WTC11 (cell line): ENCODE measurements around the gene EXOSC5. TPM values are rescaled to one million over a fixed set of nuclear protein-coding genes. Genes with fewer than 3 reads are reported as not detected.
A peak's percentile ranks its signal among the peaks of the same experiment; 100 is the strongest.

Source experiments
- ATAC-seq: fragments of 200-7000 bp; cut with Tn5 transposase; 2 replicates; pipeline ENCODE4 v1.10.0; 2021; ENCODE audit warnings: mild to moderate bottlenecking, moderate library complexity
- CTCF ChIA-PET: fragments of 300-600 bp; sonication (Branson Sonifier 250); formaldehyde crosslinking; loops from one replicate; lab custom pipeline; 2021; ENCODE audit warnings: antibody characterized with exemption; lab: Charles Lee
- POLR2A ChIA-PET: fragments of 350-600 bp; sonication (Branson Sonifier 250); formaldehyde crosslinking; loops from one replicate; lab custom pipeline; 2021; ENCODE audit warnings: antibody characterized with exemption; lab: Charles Lee
- DNase-seq: peaks from one replicate; pipeline ENCODE4 v3.0.0; 2021; ENCODE audit warnings: low spot score
- H3K27ac Mint-ChIP-seq: 2 replicates; pipeline ENCODE4 v1.8.0; 2021; ENCODE audit warnings: mixed read lengths
- H3K27me3 Mint-ChIP-seq: 2 replicates; pipeline ENCODE4 v1.8.0; 2021; ENCODE audit warnings: low read depth, mild to moderate bottlenecking, moderate library complexity, mixed read lengths
- H3K36me3 Mint-ChIP-seq: 2 replicates; pipeline ENCODE4 v1.8.0; 2021; ENCODE audit warnings: mixed read lengths
- H3K4me1 Mint-ChIP-seq: 2 replicates; pipeline ENCODE4 v1.8.0; 2022; ENCODE audit warnings: mixed read lengths
- H3K4me3 Mint-ChIP-seq: 2 replicates; pipeline ENCODE4 v1.8.0; 2021; ENCODE audit warnings: mild to moderate bottlenecking, moderate library complexity, mixed read lengths
- H3K9me3 Mint-ChIP-seq: 2 replicates; pipeline ENCODE4 v1.8.0; 2021; ENCODE audit warnings: mixed read lengths
- ATF1 ChIP-seq: sonication (generic); formaldehyde crosslinking; IDR thresholded peaks from 2 replicates; pipeline ENCODE4 v1.8.1; 2023; ENCODE audit warnings: mild to moderate bottlenecking, moderate library complexity, missing genetic modification reagents
- CBFB ChIP-seq: sonication (generic); formaldehyde crosslinking; IDR thresholded peaks from 2 replicates; pipeline ENCODE4 v1.8.1; 2022; ENCODE audit warnings: mild to moderate bottlenecking, low read depth, missing genetic modification reagents
- CREB1 ChIP-seq: sonication (generic); formaldehyde crosslinking; IDR thresholded peaks from 2 replicates; pipeline ENCODE4 v1.8.0; 2023; ENCODE audit warnings: mild to moderate bottlenecking, missing genetic modification reagents
- ELF4 ChIP-seq: sonication (generic); formaldehyde crosslinking; IDR thresholded peaks from 2 replicates; pipeline ENCODE4 v1.8.1; 2022; ENCODE audit warnings: low read depth, mild to moderate bottlenecking, moderate library complexity, missing genetic modification reagents
- GABPB1 ChIP-seq: sonication (generic); formaldehyde crosslinking; IDR thresholded peaks from 2 replicates; pipeline ENCODE4 v1.8.1; 2023; ENCODE audit warnings: mild to moderate bottlenecking, missing genetic modification reagents
- HMGA2 ChIP-seq: fragments of 250-450 bp; sonication (Bioruptor Pico); IDR thresholded peaks from 2 replicates; pipeline ENCODE4 v1.4.0; 2021; ENCODE audit warnings: mild to moderate bottlenecking, moderate library complexity
- NR2C2 ChIP-seq: sonication (generic); formaldehyde crosslinking; IDR thresholded peaks from 2 replicates; pipeline ENCODE4 v1.8.0; 2022; ENCODE audit warnings: mild to moderate bottlenecking, missing genetic modification reagents
- RORB ChIP-seq: fragments of 250-450 bp; sonication (Bioruptor Pico); IDR thresholded peaks from 2 replicates; pipeline ENCODE4 v1.9.0; 2021; ENCODE audit warnings: mild to moderate bottlenecking
- SMAD4 ChIP-seq: sonication (generic); formaldehyde crosslinking; IDR thresholded peaks from 2 replicates; pipeline ENCODE4 v1.8.0; 2022; ENCODE audit warnings: mild to moderate bottlenecking, missing genetic modification reagents
- SOX15 ChIP-seq: fragments of 250-450 bp; sonication (Bioruptor Pico); IDR thresholded peaks from 2 replicates; pipeline ENCODE4 v1.9.0; 2021; ENCODE audit warnings: mild to moderate bottlenecking
- SP1 ChIP-seq: sonication (generic); formaldehyde crosslinking; conservative IDR thresholded peaks from 2 replicates; pipeline ENCODE4 v1.8.1; 2022; ENCODE audit warnings: missing genetic modification reagents
- TEAD1 ChIP-seq: sonication (generic); formaldehyde crosslinking; IDR thresholded peaks from 2 replicates; pipeline ENCODE4 v1.8.0; 2022; ENCODE audit warnings: mild to moderate bottlenecking, missing genetic modification reagents
- TEAD4 ChIP-seq: sonication (generic); formaldehyde crosslinking; IDR thresholded peaks from 2 replicates; pipeline ENCODE4 v1.8.0; 2022; ENCODE audit warnings: mild to moderate bottlenecking, missing genetic modification reagents
- ZNF121 ChIP-seq: sonication (generic); formaldehyde crosslinking; IDR thresholded peaks from 2 replicates; pipeline ENCODE4 v1.8.0; 2023; ENCODE audit warnings: missing genetic modification reagents
- ZNF219 ChIP-seq: sonication (generic); formaldehyde crosslinking; IDR thresholded peaks from 2 replicates; pipeline ENCODE4 v1.8.0; 2023; ENCODE audit warnings: missing genetic modification reagents, mild to moderate bottlenecking, borderline replicate concordance
- ZNF263 ChIP-seq: sonication (generic); formaldehyde crosslinking; IDR thresholded peaks from 2 replicates; pipeline ENCODE4 v1.8.1; 2022; ENCODE audit warnings: low read depth, mild to moderate bottlenecking, moderate library complexity, missing genetic modification reagents
- ZNF317 ChIP-seq: sonication (generic); formaldehyde crosslinking; IDR thresholded peaks from 2 replicates; pipeline ENCODE4 v1.8.1; 2023; ENCODE audit warnings: low read depth, mild to moderate bottlenecking, moderate library complexity, missing genetic modification reagents, borderline replicate concordance
- ZNF416 ChIP-seq: fragments of 250-450 bp; sonication (Bioruptor Pico); IDR thresholded peaks from 2 replicates; pipeline ENCODE4 v1.9.0; 2021; ENCODE audit warnings: mild to moderate bottlenecking, inconsistent platforms
- total RNA-seq: library from RNA; stranded (reverse); gene quantifications from 3 replicates; pipeline ENCODE4 v1.2.3, GENCODE V29; 2021
- TF ChIP-seq, protein P1 (sequence below): fragments of 200-600 bp; IDR thresholded peaks from 2 replicates; pipeline ENCODE4 v1.8.0; 2022; ENCODE audit warnings: antibody characterized with exemption
- TF ChIP-seq, protein P2 (sequence below): fragments of 250-450 bp; sonication (Bioruptor Pico); IDR thresholded peaks from 2 replicates; pipeline ENCODE4 v1.9.0; 2021; ENCODE audit warnings: mild to moderate bottlenecking
- TF ChIP-seq, protein P3 (sequence below): sonication (generic); formaldehyde crosslinking; IDR thresholded peaks from 2 replicates; pipeline ENCODE4 v1.8.0; 2023; ENCODE audit warnings: missing genetic modification reagents
- TF ChIP-seq, protein P4 (sequence below): sonication (generic); formaldehyde crosslinking; IDR thresholded peaks from 2 replicates; pipeline ENCODE4 v1.8.0; 2022; ENCODE audit warnings: mild to moderate bottlenecking, missing genetic modification reagents
- TF ChIP-seq, protein P5 (sequence below): sonication (generic); formaldehyde crosslinking; IDR thresholded peaks from 2 replicates; pipeline ENCODE4 v1.8.0; 2022; ENCODE audit warnings: mild to moderate bottlenecking, missing genetic modification reagents
- TF ChIP-seq, protein P6 (sequence below): sonication (generic); formaldehyde crosslinking; IDR thresholded peaks from 2 replicates; pipeline ENCODE4 v1.8.1; 2022; ENCODE audit warnings: mild to moderate bottlenecking, missing genetic modification reagents, moderate library complexity, borderline replicate concordance

Gene EXOSC5
- total RNA-seq, 1 experiment from 2014 or later, result 56.4 TPM

DNA sequence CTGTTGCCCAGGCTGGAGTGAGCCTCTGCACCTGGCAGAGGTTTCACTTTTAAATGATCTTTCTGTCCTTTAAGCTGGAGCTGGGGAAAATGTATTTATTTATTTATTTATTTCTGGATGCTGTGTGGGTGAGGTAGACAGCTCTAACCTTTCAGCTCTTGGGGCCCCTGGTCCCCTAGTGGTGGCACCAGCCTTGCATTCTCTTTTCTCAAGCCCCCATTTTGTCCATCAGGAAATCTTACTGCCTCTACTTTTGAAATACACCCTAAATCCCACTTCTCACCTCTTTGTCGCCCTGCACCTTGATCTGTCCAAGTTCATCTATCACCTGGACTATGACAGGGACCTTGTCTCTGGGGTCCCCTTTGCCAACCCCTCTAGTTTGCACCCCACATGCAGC, 31.1 kb downstream of the EXOSC5 start:
- POLR2A ChIA-PET, result interaction anchor here (0.7 kb wide), 1 partner anchor 73 kb away, joined by 3 read pairs; no protein-coding TSS in a partner anchor
- CTCF ChIA-PET, result interaction anchor here (0.5 to 4.4 kb wide), 19 partner anchors 8 to 1834 kb away, joined by 3 to 103 read pairs (median 5); partner anchors contain the start of genes B3GNT8, DMAC2, TGFB1 and TMEM91
- DNase-seq, result no peak
- Mint-ChIP-seq H3K9me3 (no peaks in the 10 kb centered on the region), H3K4me3 (no peak overlapping the region; the same call in 1 of the 2 replicates), H3K27ac (peak overlapping the region; percentile 72), H3K4me1 (peaks cover 6% of the 10 kb centered on the region; the same call in 1 of the 2 replicates), H3K36me3 (no peaks in the 10 kb centered on the region), H3K27me3 (no peaks in the 10 kb centered on the region)
- ATAC-seq, result no peak
- TF ChIP-seq, protein P1, sequence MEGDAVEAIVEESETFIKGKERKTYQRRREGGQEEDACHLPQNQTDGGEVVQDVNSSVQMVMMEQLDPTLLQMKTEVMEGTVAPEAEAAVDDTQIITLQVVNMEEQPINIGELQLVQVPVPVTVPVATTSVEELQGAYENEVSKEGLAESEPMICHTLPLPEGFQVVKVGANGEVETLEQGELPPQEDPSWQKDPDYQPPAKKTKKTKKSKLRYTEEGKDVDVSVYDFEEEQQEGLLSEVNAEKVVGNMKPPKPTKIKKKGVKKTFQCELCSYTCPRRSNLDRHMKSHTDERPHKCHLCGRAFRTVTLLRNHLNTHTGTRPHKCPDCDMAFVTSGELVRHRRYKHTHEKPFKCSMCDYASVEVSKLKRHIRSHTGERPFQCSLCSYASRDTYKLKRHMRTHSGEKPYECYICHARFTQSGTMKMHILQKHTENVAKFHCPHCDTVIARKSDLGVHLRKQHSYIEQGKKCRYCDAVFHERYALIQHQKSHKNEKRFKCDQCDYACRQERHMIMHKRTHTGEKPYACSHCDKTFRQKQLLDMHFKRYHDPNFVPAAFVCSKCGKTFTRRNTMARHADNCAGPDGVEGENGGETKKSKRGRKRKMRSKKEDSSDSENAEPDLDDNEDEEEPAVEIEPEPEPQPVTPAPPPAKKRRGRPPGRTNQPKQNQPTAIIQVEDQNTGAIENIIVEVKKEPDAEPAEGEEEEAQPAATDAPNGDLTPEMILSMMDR, result 0 out of 2 replicates have a peak, but pooled peaks have one; percentile 7
- no peak for TF ChIP-seq TEAD4 (CRISPR knock-in tag)
- TF ChIP-seq, protein P2, sequence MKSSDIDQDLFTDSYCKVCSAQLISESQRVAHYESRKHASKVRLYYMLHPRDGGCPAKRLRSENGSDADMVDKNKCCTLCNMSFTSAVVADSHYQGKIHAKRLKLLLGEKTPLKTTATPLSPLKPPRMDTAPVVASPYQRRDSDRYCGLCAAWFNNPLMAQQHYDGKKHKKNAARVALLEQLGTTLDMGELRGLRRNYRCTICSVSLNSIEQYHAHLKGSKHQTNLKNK (CRISPR knock-in tag), result no peak

DNA sequence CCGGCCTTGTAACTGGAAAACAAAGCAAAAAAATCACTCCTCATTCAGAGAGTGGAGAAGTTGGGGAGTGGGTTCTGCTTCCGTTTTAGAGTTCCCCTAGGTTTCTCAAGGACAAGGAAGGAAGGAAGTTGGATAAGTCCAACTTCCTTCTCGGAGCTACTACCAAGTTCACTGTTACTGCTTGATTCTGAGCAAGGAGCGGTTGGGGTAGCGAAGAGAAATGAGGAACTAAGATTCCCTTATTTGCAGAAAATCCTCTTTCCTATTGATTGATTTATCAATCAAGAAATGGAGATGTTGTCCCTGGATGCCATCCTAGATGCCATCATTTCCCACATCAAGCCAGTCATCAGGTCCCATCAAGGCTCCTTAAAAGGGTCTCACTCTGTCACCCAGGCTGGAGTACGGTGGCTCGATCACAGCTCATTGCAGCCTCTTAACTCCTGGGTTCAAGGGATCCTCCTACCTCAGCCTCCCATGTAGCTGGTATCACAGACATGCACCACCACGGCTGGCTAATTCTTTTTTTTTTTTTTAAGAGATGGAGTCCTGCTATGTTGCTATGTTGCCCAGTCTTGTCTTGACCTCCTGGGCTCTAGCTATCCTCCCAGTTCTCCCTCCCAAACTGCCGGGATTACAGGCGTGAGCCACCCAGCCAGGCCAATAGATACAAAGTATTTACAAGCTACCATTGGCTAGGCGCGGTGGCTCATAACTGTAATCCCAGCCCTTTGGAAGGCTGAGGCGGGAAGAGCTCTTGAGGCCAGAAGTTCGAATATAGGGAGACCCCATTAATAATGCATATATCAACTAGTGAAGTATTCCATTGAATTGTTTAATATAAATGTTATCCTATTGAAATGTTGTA, 32.4 kb downstream of the EXOSC5 start:
- ChIA-PET CTCF (interaction anchor here (1.0 to 4.4 kb wide), 19 partner anchors 11 to 206 kb away, joined by 3 to 103 read pairs (median 7); partner anchors contain the start of genes DMAC2, TGFB1 and TMEM91), POLR2A (interaction anchor here (0.7 to 1.6 kb wide), 6 partner anchors 10 to 587 kb away, joined by 3 to 9 read pairs (median 3); partner anchors contain the start of genes DMAC2, HNRNPUL1 and RAB4B)
- DNase-seq, result no peak
- Mint-ChIP-seq H3K36me3 (no peaks in the 10 kb centered on the region), H3K4me3 (peak overlapping the region; percentile 90), H3K27ac (peak overlapping the region; percentile 97), H3K4me1 (peaks cover 6% of the 10 kb centered on the region; the same call in 1 of the 2 replicates), H3K27me3 (no peaks in the 10 kb centered on the region), H3K9me3 (no peaks in the 10 kb centered on the region)
- ATAC-seq, result no peak
- TF ChIP-seq, protein P3, sequence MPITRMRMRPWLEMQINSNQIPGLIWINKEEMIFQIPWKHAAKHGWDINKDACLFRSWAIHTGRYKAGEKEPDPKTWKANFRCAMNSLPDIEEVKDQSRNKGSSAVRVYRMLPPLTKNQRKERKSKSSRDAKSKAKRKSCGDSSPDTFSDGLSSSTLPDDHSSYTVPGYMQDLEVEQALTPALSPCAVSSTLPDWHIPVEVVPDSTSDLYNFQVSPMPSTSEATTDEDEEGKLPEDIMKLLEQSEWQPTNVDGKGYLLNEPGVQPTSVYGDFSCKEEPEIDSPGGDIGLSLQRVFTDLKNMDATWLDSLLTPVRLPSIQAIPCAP, result no peak
- no peak for TF ChIP-seq SOX15 (CRISPR knock-in tag)
- no peak for TF ChIP-seq TEAD1 (CRISPR knock-in tag)
- no peak for TF ChIP-seq CBFB (CRISPR knock-in tag)
- no peak for TF ChIP-seq SMAD4 (CRISPR knock-in tag)
- TF ChIP-seq, protein P4, sequence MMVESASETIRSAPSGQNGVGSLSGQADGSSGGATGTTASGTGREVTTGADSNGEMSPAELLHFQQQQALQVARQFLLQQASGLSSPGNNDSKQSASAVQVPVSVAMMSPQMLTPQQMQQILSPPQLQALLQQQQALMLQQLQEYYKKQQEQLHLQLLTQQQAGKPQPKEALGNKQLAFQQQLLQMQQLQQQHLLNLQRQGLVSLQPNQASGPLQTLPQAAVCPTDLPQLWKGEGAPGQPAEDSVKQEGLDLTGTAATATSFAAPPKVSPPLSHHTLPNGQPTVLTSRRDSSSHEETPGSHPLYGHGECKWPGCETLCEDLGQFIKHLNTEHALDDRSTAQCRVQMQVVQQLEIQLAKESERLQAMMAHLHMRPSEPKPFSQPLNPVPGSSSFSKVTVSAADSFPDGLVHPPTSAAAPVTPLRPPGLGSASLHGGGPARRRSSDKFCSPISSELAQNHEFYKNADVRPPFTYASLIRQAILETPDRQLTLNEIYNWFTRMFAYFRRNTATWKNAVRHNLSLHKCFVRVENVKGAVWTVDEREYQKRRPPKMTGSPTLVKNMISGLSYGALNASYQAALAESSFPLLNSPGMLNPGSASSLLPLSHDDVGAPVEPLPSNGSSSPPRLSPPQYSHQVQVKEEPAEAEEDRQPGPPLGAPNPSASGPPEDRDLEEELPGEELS, result no peak
- TF ChIP-seq ZNF121 (CRISPR knock-in tag), result no peak
- TF ChIP-seq CREB1 (CRISPR knock-in tag), result no peak
- no peak for TF ChIP-seq ZNF416 (CRISPR knock-in tag)
- TF ChIP-seq ELF4, result no peak
- no peak for TF ChIP-seq RORB

DNA sequence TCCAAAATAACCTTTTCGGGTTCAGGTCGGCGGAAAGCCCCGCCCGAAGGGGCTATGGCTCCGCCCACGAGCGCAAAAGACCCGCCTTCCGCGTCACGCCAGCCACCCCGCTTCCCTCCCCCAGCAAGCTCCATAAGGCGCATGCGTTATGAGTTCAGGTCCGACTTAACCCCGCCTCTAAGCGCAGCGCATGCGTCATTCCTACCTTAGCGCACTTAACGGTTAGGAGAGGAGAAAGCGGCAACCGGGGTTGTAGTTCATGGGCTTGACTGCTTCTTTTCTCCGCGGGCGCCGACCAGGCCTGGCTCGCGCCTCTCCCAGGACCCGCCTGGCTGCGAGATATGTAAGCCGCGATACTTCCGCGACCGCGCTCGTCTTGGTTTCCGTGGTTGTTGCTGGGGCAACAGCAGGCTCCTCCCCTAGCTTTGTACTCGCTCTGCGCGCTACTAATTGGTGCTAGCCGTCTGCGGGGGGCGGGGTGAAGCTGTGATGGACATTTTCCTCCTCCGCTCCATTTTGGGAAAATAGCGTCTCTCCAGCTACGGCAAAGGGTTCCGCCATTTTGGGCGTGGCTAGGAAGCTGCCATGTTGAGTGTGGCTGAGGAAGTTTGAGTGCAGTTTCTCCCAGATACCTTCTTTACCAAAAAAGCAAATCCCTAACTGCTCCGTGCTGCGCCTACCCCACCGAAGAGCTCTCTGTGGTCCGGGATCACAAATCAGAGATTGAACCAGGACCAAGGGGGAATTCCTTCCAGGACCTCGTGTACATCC, 33.2 kb downstream of the EXOSC5 start, which contains the start of gene B9D2:
B9D2 (minus strand) TSS at position 397 of the 771 bp plus-strand sequence. CDS start 630 bp downstream, outside the sequence.
- Mint-ChIP-seq H3K9me3 (no peaks in the 10 kb centered on the region), H3K36me3 (no peaks in the 10 kb centered on the region), H3K4me1 (peaks cover 6% of the 10 kb centered on the region; the same call in 1 of the 2 replicates), H3K27ac (peak within 1 kb of the TSS; percentile 97), H3K4me3 (peak within 1 kb of the TSS; percentile 90), H3K27me3 (no peaks in the 10 kb centered on the region)
- ChIA-PET CTCF (interaction anchor here (0.6 to 4.4 kb wide), 15 partner anchors 10 to 207 kb away, joined by 3 to 103 read pairs (median 7); partner anchors contain the start of genes B3GNT8, TGFB1 and TMEM91), POLR2A (interaction anchor here (0.7 to 1.7 kb wide), 8 partner anchors 9 to 586 kb away, joined by 3 to 9 read pairs (median 4); partner anchors contain the start of genes CCDC97, DMAC2, HNRNPUL1 and RAB4B)
- ATAC-seq, result peak; percentile 96
- DNase-seq, result peak; percentile 98
- TF ChIP-seq HMGA2 (CRISPR knock-in tag) (no peak), TEAD1 (CRISPR knock-in tag) (peak; percentile 48; the same call in 1 of the 2 replicates), ZNF317 (CRISPR knock-in tag) (no peak), ZNF263 (CRISPR knock-in tag) (no peak), NR2C2 (CRISPR knock-in tag) (no peak), SP1 (CRISPR knock-in tag) (peak; percentile 46; the same call in 1 of the 2 replicates), ZNF219 (CRISPR knock-in tag) (no peak), ATF1 (CRISPR knock-in tag) (no peak), GABPB1 (peak; percentile 36; the same call in 1 of the 2 replicates)
- TF ChIP-seq, protein P5, sequence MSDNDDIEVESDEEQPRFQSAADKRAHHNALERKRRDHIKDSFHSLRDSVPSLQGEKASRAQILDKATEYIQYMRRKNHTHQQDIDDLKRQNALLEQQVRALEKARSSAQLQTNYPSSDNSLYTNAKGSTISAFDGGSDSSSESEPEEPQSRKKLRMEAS (CRISPR knock-in tag), result 0 out of 2 replicates have a peak, but pooled peaks have one; percentile 41
- TF ChIP-seq, protein P6, sequence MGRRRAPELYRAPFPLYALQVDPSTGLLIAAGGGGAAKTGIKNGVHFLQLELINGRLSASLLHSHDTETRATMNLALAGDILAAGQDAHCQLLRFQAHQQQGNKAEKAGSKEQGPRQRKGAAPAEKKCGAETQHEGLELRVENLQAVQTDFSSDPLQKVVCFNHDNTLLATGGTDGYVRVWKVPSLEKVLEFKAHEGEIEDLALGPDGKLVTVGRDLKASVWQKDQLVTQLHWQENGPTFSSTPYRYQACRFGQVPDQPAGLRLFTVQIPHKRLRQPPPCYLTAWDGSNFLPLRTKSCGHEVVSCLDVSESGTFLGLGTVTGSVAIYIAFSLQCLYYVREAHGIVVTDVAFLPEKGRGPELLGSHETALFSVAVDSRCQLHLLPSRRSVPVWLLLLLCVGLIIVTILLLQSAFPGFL (CRISPR knock-in tag), result no peak
